ENCODE measurements around the gene KCNK5. TPM values are rescaled to one million over a fixed set of nuclear protein-coding genes. Genes with fewer than 3 reads are reported as not detected.

The KCNK5 gene
- total and polyA plus RNA-seq, 2 experiments from 2014 or later, result 6.6 to 11.4 TPM

GRCh38 chr6:39197521-39197920, 31.8 kb downstream of the KCNK5 start:
- no peaks in the 10 kb centered on the region for H4K20me1 ChIP-seq (ENCODE audit: insufficient read depth, poor library complexity, severe bottlenecking)
- H3K9me2 ChIP-seq (replicated peaks; ENCODE audit: insufficient read depth), result no peaks in the 10 kb centered on the region
- no peak for TF ChIP-seq EZH2phosphoT487 (IDR thresholded peaks at IDR 0.05; ENCODE audit: low read depth, severe bottlenecking, unreplicated experiment)
- no peak for TF ChIP-seq EZH2 (IDR thresholded peaks at IDR 0.05; ENCODE audit: borderline replicate concordance)
- TF ChIP-seq CTCF (IDR thresholded peaks at IDR 0.05; ENCODE audit: poor library complexity), result no peak
- 87% methylated on average over 4 of the region's 4 CpGs for WGBS (ENCODE audit: low lambda C conversion rate, missing lambda C conversion rate)
- DNase-seq (ENCODE audit: low spot score), result no peak
- no peaks in the 10 kb centered on the region for H3K36me3 ChIP-seq (replicated peaks; ENCODE audit: insufficient read depth, low read depth)
- H2AFZ ChIP-seq, result no peak overlapping the region
- H3K9me3 ChIP-seq (ENCODE audit: low read depth), result no peaks in the 10 kb centered on the region
- peak overlapping the region; percentile 76 for H3K27ac ChIP-seq
- H3K79me2 ChIP-seq, result peaks cover 13% of the 10 kb centered on the region
- H3K4me2 ChIP-seq, result no peak overlapping the region
- H3K4me1 ChIP-seq (ENCODE audit: insufficient read depth), result peaks cover 41% of the 10 kb centered on the region
- no peak overlapping the region for H3K4me3 ChIP-seq
- no peaks in the 10 kb centered on the region for H3K27me3 ChIP-seq

GRCh38 chr6:39196673-39197091, 32.6 kb downstream of the KCNK5 start:
- H3K27ac ChIP-seq, result peak overlapping the region; percentile 76
- H3K4me3 ChIP-seq, result no peak overlapping the region
- H3K36me3 ChIP-seq (replicated peaks; ENCODE audit: insufficient read depth, low read depth), result no peaks in the 10 kb centered on the region
- no peak overlapping the region for H3K4me2 ChIP-seq
- H4K20me1 ChIP-seq (ENCODE audit: insufficient read depth, poor library complexity, severe bottlenecking), result no peaks in the 10 kb centered on the region
- 86% methylated on average over 3 of the region's 3 CpGs for WGBS (ENCODE audit: low lambda C conversion rate, missing lambda C conversion rate)
- peaks cover 11% of the 10 kb centered on the region for H3K79me2 ChIP-seq
- H3K27me3 ChIP-seq, result no peaks in the 10 kb centered on the region
- no peaks in the 10 kb centered on the region for H3K9me3 ChIP-seq (ENCODE audit: low read depth)
- TF ChIP-seq EZH2 (IDR thresholded peaks at IDR 0.05; ENCODE audit: borderline replicate concordance) (no peak), EZH2phosphoT487 (IDR thresholded peaks at IDR 0.05; ENCODE audit: low read depth, severe bottlenecking, unreplicated experiment) (no peak), CTCF (IDR thresholded peaks at IDR 0.05; ENCODE audit: poor library complexity) (no peak)
- peak; percentile 48 for DNase-seq (ENCODE audit: low spot score)
- no peak overlapping the region for H2AFZ ChIP-seq
- no peaks in the 10 kb centered on the region for H3K9me2 ChIP-seq (replicated peaks; ENCODE audit: insufficient read depth)
- peaks cover 41% of the 10 kb centered on the region for H3K4me1 ChIP-seq (ENCODE audit: insufficient read depth)

- WGBS (ENCODE audit: low lambda C conversion rate, missing lambda C conversion rate), result 88% methylated on average over 3 of the region's 3 CpGs
- Histone ChIP-seq H2AFZ (no peak overlapping the region), H3K9me2 (replicated peaks; ENCODE audit: insufficient read depth) (no peaks in the 10 kb centered on the region), H3K4me2 (peak overlapping the region; percentile 44), H3K4me3 (no peak overlapping the region), H3K27ac (peak overlapping the region; percentile 76), H3K36me3 (replicated peaks; ENCODE audit: insufficient read depth, low read depth) (no peaks in the 10 kb centered on the region), H4K20me1 (ENCODE audit: insufficient read depth, poor library complexity, severe bottlenecking) (no peaks in the 10 kb centered on the region), H3K9me3 (ENCODE audit: low read depth) (no peaks in the 10 kb centered on the region), H3K79me2 (peaks cover 11% of the 10 kb centered on the region), H3K27me3 (no peaks in the 10 kb centered on the region), H3K4me1 (ENCODE audit: insufficient read depth) (peaks cover 41% of the 10 kb centered on the region)
- TF ChIP-seq EZH2 (IDR thresholded peaks at IDR 0.05; ENCODE audit: borderline replicate concordance), result no peak
- DNase-seq (ENCODE audit: low spot score), result no peak
Observed at GRCh38 chr6:39195792-39196385, 33.4 kb downstream of the KCNK5 start.

- Histone ChIP-seq H3K9me2 (replicated peaks; ENCODE audit: insufficient read depth) (no peaks in the 10 kb centered on the region), H3K27ac (no peak overlapping the region), H3K9me3 (ENCODE audit: low read depth) (no peaks in the 10 kb centered on the region), H3K36me3 (replicated peaks; ENCODE audit: insufficient read depth, low read depth) (no peaks in the 10 kb centered on the region), H3K79me2 (peaks cover 8% of the 10 kb centered on the region), H3K4me3 (no peak overlapping the region), H3K27me3 (no peaks in the 10 kb centered on the region), H3K4me2 (no peak overlapping the region), H3K4me1 (ENCODE audit: insufficient read depth) (peaks cover 37% of the 10 kb centered on the region), H2AFZ (no peak overlapping the region), H4K20me1 (ENCODE audit: insufficient read depth, poor library complexity, severe bottlenecking) (no peaks in the 10 kb centered on the region)
- DNase-seq (ENCODE audit: low spot score), result no peak
- WGBS (ENCODE audit: low lambda C conversion rate, missing lambda C conversion rate), result 97% methylated on average over 9 of the region's 9 CpGs
- TF ChIP-seq EZH2phosphoT487 (IDR thresholded peaks at IDR 0.05; ENCODE audit: low read depth, severe bottlenecking, unreplicated experiment) (no peak), EZH2 (IDR thresholded peaks at IDR 0.05; ENCODE audit: borderline replicate concordance) (no peak), CTCF (IDR thresholded peaks at IDR 0.05; ENCODE audit: poor library complexity) (no peak)
Observed at GRCh38 chr6:39194466-39194865, 34.8 kb downstream of the KCNK5 start.
